GM18861 (cell line): ENCODE results near the gene PAAF1.

Experiments
- ATAC-seq: cut with Tn5 transposase; IDR thresholded peaks from one replicate; pipeline ENCODE4 v1.9.1; 2021; ENCODE audit not compliant: unreplicated experiment

Gene PAAF1

DNA sequence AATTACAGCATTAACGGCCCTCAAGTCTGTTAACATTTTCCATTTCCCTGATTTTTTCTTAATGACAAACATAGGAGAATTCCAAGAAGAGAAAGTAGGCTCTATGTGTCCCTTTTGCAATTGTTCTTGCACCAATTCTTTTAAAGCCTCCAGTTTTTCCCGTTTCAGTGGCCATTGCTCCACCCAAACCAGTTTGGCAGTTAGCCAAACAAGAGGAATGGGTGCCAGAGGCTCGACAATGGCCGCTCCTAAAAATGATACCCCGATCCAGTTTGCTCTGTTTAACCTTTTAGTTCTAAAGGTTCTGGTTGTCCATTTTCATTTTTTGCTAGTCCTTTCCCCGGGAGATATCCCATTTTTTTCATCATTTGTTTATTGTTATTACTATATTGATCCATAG, 67.3 kb downstream of the PAAF1 start:
- no peak for ATAC-seq

DNA sequence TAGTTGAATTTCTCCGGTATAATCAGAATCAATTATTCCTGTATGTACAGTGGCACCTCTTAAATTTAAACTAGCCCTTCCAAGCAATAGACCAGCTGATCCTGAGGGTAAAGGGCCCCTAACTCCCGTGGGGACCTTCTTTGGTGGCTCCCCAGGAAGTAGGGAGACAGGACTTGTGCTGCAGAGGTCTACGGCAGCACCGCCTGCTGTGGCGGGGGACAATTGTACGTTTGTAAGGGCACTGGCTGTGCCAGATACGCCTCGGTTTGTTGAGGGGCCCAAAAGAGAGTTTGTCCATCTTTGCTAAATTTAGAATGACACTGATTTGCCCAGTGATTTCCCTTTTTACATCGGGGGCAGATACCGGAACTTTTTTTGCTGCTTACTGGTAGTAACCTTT, 68.1 kb downstream of the PAAF1 start:
- ATAC-seq, result no peak

GRCh38 chr11:73945396-73945795, 68.6 kb downstream of the PAAF1 start:
- ATAC-seq, result no peak

GRCh38 chr11:73946798-73947458, 70.1 kb downstream of the PAAF1 start:
- ATAC-seq, result no peak

DNA sequence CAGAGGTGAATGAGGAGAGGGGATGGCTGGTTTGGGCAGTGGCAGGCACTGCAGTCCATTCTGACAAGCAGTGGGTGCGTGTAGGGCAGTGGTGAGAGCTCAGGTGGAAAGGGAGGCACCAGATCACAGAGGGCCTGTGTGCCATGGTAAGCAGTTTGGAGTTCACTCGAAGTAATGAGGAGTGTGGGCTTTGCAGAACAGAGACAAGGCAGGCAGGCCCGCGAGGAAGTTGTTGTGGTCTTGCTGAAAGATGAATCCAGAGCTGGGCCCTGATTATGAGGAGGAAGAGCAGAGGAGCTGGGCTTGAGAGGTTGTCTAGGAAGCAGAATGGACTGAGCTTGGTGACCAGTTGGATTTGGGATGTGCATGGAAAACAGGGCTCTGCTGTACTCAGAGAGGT, 72.4 kb downstream of the PAAF1 start:
- ATAC-seq, result no peak

DNA sequence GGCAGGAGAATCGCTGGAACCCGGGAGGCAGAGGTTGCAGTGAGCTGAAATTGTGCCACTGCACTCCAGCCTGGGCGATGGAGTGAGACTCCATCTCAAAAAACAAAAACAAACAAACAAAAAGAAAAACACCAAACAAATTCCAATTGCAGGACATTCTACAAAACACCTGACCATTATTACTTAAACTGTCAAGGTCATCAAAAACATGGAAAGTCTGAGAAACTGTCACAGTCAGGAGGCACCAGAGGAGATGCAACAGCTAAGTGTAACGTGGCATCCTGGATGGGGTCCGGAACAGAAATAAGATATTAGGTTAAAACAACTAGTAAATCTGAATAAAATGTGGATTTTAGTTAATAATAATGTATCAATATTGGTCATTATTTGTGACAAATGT, 73.1 kb downstream of the PAAF1 start:
- ATAC-seq, result no peak

DNA sequence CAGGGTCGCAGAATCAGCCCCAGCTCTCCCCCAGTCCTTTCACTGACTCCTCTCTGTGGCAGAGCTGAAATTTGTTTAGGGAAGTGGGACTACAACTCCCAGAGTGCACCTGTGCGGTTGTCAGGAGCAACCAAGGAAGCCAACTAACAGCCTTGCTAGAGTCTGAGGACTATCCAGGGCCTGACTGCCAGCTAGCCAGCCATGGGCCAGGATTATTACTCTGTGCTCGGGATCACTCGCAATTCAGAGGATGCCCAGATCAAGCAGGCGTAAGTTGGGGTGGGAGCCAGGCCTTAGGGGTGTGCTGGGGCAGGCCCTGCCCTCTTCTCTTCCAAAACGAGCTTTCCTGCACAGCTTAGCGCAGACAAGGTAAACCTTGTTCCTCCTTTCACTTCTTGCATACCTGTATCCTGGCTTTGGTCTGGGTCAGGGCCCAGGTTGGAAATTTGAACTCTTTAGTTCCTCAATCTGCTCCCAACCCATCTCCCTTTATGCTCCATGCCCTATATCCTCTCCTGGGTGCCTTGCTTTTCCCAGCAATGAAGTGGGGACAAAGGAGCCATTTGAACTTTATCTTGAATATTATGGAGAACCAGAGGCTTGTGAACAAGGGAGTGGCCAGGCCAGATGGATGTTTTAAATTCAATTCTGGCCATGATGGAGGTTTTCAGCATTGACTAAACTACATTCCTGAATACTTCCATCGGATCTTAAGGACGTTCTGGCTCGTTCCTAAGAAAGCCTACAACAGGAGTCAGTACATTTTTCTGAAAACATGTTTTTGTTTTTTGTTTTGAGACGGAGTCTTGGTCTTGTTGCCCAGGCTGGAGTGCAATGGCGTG, 74.3 kb downstream of the PAAF1 start, which contains the start of gene DNAJB13:
Gene DNAJB13, plus strand, starts transcription at position 158 of the 842 bp plus-strand sequence. Its CDS starts 44 bp downstream, at position 202.
- peak; percentile 84 for ATAC-seq

- ATAC-seq, result no peak
These were observed 75.0 kb downstream of the PAAF1 start for GRCh38 chr11:73951797-73952196.

- no peak for ATAC-seq
These were observed 80.3 kb downstream of the PAAF1 start for GRCh38 chr11:73956876-73957653.

DNA sequence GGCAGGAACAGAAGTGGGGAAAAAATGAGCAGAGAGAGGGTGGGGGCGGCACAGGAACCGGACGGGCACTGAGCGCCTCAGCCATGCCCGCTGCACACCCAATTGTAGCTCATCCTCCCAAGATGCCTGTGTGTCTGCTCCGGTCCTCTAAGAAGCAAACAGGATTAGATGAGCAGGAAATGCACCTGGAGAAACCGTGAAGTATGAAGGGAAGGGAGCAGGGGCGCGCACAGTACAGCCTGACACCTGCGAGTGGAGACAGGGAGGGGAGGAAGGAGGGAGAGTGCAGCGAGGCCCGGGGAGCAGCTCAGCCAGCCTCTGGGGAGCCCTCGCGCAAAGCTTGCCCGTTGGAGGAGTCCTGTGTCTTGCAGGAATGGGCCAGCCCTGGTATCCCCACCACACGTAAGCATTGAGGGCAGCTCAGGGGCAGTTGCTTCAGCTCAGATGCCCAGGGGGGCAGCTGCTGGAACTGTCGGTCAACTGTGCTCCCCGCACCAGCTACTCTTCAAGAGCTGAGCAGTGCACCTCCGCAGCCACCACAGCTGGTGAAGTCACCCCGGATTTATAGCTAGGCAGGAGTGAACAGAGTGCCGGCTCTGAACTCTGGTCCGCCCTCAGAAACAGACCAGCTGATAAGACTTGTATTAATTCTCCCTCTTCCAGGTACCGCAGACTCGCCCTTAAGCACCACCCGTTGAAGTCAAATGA, 81.0 kb downstream of the PAAF1 start:
- ATAC-seq, result no peak

- no peak for ATAC-seq
These were observed 81.8 kb downstream of the PAAF1 start for GRCh38 chr11:73958521-73959141.

DNA sequence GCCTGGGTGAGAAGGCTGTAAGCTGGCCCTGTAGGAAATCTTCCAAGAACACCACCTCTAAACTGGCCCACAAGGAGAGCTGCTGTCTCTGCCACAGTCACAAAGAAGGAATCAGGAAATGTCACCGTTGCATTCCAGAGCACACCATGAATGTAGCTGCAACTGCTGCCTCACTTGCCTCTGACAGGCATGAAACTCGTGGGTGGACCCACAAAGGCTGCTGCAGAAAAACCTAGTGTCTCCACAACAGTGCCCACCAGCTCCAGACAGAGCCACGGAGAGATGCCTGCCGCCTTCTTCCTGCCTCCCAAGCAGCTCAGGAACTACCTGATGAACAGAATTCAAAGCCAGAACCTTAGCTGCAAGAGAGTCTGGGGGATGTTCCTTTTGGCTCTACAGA, 84.5 kb downstream of the PAAF1 start:
- ATAC-seq, result no peak

GRCh38 chr11:73962101-73962705, 85.4 kb downstream of the PAAF1 start:
- no peak for ATAC-seq

- ATAC-seq, result no peak
These were observed 87.1 kb downstream of the PAAF1 start for GRCh38 chr11:73963861-73964260.

DNA sequence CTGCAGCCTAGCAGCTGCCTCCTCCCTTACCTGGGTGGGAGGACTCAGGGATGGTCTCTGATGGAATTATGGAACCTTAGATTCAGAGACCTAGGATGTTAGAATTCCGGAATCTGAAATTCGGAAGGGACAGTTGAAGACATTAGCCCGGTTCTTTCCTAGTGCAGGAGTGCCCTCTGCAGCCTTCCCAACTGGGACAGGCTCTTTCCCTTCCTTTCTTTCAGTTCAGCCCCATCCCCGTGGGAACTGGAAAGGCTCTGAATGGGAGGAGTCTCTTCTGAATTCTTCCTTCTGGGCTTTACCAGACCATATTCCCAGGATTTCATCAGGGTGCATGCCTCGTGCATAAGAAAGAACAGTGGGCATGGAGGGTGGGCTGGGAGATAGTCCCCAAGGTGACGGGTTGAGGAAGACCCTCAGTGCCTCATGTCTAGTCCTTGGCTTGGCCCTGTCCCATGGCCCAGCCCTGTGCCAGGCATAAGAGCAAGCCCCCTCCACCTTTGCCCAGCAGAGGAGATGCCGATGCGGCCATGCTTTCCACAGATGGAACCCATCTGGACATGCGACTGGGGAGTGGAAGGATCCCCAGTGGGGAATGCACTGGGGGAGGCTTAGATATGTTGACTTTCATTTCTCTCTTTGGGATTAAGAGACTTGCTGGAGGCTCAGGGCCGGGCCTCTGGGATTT, 88.4 kb downstream of the PAAF1 start:
- no peak for ATAC-seq

DNA sequence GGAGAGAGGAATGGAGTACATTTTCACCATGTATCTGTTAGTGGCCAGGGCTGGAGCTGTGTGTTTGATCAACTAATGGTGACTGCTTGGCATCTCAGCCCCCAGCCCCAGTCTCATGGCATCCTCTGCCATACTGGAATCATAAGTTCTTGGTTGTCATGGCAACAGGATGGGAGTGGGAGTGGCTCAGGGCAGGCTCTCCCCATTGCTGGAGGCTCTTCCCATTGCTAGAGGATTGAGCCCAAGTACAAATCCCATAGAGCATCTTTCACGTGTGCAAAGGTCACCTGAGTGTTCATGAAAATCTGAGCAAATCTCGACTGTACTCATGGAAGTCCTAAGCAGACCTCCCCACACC, 88.9 kb downstream of the PAAF1 start:
- ATAC-seq, result no peak

DNA sequence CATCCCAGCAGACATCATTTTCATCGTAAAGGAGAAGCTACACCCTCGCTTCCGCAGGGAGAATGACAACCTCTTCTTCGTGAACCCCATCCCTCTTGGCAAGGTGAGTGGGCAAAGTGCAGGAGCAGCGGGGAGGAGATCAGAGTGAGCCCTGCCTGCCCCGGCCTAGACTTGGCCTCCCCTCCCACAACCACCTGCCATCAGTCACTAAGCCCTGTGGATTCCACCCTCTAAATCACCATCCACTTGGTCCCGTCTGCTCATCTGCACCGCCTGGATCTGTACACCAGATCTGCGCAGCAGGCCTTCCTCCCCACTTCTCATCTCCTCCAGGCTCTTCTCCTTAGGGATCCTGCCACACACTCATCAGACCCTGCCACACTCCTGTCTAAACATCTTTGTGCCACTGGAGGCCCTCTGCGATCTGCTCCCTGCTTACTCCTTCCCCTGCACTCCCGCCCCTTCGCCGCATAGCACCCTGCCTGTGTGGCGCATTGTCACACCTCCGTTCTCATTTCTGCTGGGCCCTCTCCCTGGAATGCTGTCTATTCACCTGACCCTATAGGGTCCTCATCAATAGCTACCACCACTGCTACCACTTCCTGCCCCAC, 91.7 kb downstream of the PAAF1 start:
- no peak for ATAC-seq

GRCh38 chr11:73969091-73969490, 92.3 kb downstream of the PAAF1 start:
- ATAC-seq, result no peak
